ENCODE measurements around the gene LRRIQ1. TPM values are rescaled to one million over a fixed set of nuclear protein-coding genes. Genes with fewer than 3 reads are reported as not detected.

The LRRIQ1 gene
- total RNA-seq, 1 experiment from 2014 or later = 0.39 TPM

DNA sequence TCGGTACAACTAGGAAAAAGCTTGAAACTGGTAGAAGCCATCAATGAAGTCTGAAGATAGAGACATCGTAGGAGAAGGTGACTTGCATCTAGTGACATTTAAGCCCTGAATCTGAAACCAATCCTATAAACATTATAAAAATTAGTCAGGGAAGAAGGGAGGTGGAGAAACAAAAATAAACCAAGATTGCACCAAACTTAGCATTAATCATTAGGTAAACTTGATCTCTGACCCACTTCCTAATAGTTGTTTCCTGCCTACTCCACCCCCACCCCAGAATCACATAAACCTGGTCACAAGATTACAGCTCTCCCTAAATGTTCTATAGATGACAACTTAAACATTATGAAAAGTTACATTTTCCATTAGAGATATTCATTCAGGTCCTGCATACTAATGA, 40.5 kb upstream of the LRRIQ1 start:
- no peak overlapping the region for H3K23ac ChIP-seq (ENCODE audit: insufficient read length, low read depth, low read length)
- no peak overlapping the region for H3K56ac ChIP-seq (ENCODE audit: insufficient read length, low read depth, low read length)
- H3K4me2 ChIP-seq (ENCODE audit: insufficient read depth, insufficient read length, low read length) = no peak overlapping the region
- H2BK120ac ChIP-seq (ENCODE audit: low read depth, low read length, poor library complexity, severe bottlenecking) = no peak overlapping the region
- no peak overlapping the region for H3K14ac ChIP-seq (ENCODE audit: insufficient read depth, low read length)
- no peak overlapping the region for H3K18ac ChIP-seq (ENCODE audit: insufficient read length, low read depth, low read length)
- H3K27ac ChIP-seq (ENCODE audit: insufficient read length, low read depth, low read length) = no peak overlapping the region
- H2AFZ ChIP-seq (ENCODE audit: low read length) = no peak overlapping the region
- Mint-ChIP-seq H3K4me3 (no peak overlapping the region), H3K27ac (no peak overlapping the region), H3K27me3 (ENCODE audit: low read depth) (no peaks in the 10 kb centered on the region), H3K4me1 (peaks cover 3 to 4% of the 10 kb centered on the region in 2 experiments; a peak in 2 of 4 replicates), H3K36me3 (ENCODE audit: insufficient read depth in 1 of 3, low read depth in 3 of 3) (peaks cover 0 to 3% (median 0%) of the 10 kb centered on the region in 3 experiments; a peak in 2 of 7 replicates), H3K9me3 (peaks cover 0 to 3% of the 10 kb centered on the region in 2 experiments; a peak in 1 of 5 replicates)
- H3K9me3 ChIP-seq (ENCODE audit: control insufficient read depth, low read depth, low read length) = no peaks in the 10 kb centered on the region
- no peaks in the 10 kb centered on the region for H3K23me2 ChIP-seq (ENCODE audit: insufficient read length, low read depth, low read length, poor library complexity, severe bottlenecking)
- H4K91ac ChIP-seq (ENCODE audit: insufficient read length, low read depth, low read length) = no peak overlapping the region
- H2BK20ac ChIP-seq (ENCODE audit: low read depth, low read length, poor library complexity, severe bottlenecking) = no peak overlapping the region
- H2BK5ac ChIP-seq (ENCODE audit: insufficient read length, low read length) = no peak overlapping the region
- no peak for DNase-seq
- no peaks in the 10 kb centered on the region for H4K20me1 ChIP-seq (ENCODE audit: control insufficient read depth, insufficient read depth, insufficient read length)
- H4K8ac ChIP-seq (replicated peaks; ENCODE audit: insufficient read length, low read depth, low read length) = no peak overlapping the region
- no peaks in the 10 kb centered on the region for H3K27me3 ChIP-seq (ENCODE audit: insufficient read depth, low read length)
- H3K79me2 ChIP-seq (ENCODE audit: insufficient read depth, low read length) = no peaks in the 10 kb centered on the region
- no peak overlapping the region for H4K5ac ChIP-seq (ENCODE audit: insufficient read length, low read depth, low read length)
- TF ChIP-seq, protein P1, sequence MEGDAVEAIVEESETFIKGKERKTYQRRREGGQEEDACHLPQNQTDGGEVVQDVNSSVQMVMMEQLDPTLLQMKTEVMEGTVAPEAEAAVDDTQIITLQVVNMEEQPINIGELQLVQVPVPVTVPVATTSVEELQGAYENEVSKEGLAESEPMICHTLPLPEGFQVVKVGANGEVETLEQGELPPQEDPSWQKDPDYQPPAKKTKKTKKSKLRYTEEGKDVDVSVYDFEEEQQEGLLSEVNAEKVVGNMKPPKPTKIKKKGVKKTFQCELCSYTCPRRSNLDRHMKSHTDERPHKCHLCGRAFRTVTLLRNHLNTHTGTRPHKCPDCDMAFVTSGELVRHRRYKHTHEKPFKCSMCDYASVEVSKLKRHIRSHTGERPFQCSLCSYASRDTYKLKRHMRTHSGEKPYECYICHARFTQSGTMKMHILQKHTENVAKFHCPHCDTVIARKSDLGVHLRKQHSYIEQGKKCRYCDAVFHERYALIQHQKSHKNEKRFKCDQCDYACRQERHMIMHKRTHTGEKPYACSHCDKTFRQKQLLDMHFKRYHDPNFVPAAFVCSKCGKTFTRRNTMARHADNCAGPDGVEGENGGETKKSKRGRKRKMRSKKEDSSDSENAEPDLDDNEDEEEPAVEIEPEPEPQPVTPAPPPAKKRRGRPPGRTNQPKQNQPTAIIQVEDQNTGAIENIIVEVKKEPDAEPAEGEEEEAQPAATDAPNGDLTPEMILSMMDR (conservative IDR thresholded peaks at IDR 0.05) = no peak
- H2BK12ac ChIP-seq (ENCODE audit: insufficient read length, low read depth, low read length) = no peak overlapping the region
- peaks cover 2% of the 10 kb centered on the region; the same call in 1 of the 2 replicates for H3K4me1 ChIP-seq (ENCODE audit: insufficient read depth, low read length)
- H3T11ph ChIP-seq (ENCODE audit: low read length) = no peak overlapping the region
- H3K4ac ChIP-seq (ENCODE audit: low read depth, low read length) = no peak overlapping the region
- no peak overlapping the region for H2BK15ac ChIP-seq (ENCODE audit: low read depth, low read length)
- no CpG with 5 or more reads among the region's 2 CpGs for WGBS (ENCODE audit: extremely low coverage, insufficient read length, low lambda C conversion rate)
- H3K79me1 ChIP-seq (ENCODE audit: insufficient read depth, low read depth, low read length, poor library complexity, severe bottlenecking) = no peaks in the 10 kb centered on the region
- no peak overlapping the region for H2AK5ac ChIP-seq (ENCODE audit: insufficient read length, low read length)
- H3K9ac ChIP-seq (ENCODE audit: extremely low read depth, insufficient read length, low read length) = no peak overlapping the region
